Measurements from ENCODE around the gene CABCOCO1.

CABCOCO1 gene

DNA sequence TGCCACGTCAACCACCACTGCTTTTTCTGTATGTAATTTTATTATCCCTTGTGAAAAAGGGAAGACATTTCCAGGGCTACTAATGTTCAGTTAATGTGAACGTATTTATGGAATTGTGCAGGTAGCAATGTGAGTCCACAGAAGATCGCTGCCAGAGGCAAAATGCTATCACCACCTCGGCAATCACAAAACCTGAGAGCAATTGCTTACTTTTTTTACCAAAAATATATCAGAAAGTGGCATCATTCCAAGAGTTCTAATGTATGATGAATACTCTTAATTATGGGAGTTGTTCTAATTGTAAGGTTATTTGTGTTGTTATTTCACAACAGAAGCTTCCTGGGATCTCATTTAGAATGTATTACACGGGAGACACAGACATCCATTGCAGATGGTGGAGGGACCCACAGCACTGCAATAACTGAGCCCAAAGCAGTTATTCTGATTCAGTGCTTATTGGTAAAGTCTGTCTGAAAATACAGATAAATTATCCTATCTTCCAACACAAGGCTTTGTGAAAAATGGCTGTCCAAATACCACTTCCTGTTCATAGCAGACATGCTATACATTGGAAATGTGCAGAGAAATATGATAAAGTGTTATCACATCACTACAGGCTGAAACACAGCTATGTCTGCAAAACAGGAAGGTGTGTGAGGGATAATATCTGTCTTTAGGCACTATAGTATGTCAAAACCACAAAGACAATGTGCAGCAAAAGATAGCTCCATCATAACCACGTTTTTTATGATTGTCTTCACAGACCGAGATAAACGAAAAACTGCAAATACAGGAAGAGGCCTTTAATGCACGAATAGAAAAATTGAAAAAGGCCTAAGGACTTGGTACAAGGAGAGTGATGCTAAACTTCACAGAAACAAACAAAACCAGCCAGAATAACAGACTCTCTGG is 102.7 kb downstream of the CABCOCO1 start:
- TF ChIP-seq, protein P1, sequence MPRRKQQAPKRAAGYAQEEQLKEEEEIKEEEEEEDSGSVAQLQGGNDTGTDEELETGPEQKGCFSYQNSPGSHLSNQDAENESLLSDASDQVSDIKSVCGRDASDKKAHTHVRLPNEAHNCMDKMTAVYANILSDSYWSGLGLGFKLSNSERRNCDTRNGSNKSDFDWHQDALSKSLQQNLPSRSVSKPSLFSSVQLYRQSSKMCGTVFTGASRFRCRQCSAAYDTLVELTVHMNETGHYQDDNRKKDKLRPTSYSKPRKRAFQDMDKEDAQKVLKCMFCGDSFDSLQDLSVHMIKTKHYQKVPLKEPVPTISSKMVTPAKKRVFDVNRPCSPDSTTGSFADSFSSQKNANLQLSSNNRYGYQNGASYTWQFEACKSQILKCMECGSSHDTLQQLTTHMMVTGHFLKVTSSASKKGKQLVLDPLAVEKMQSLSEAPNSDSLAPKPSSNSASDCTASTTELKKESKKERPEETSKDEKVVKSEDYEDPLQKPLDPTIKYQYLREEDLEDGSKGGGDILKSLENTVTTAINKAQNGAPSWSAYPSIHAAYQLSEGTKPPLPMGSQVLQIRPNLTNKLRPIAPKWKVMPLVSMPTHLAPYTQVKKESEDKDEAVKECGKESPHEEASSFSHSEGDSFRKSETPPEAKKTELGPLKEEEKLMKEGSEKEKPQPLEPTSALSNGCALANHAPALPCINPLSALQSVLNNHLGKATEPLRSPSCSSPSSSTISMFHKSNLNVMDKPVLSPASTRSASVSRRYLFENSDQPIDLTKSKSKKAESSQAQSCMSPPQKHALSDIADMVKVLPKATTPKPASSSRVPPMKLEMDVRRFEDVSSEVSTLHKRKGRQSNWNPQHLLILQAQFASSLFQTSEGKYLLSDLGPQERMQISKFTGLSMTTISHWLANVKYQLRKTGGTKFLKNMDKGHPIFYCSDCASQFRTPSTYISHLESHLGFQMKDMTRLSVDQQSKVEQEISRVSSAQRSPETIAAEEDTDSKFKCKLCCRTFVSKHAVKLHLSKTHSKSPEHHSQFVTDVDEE (CRISPR knock-in tag; IDR thresholded peaks at IDR 0.05): peak; percentile 86
- TF ChIP-seq, protein P2, sequence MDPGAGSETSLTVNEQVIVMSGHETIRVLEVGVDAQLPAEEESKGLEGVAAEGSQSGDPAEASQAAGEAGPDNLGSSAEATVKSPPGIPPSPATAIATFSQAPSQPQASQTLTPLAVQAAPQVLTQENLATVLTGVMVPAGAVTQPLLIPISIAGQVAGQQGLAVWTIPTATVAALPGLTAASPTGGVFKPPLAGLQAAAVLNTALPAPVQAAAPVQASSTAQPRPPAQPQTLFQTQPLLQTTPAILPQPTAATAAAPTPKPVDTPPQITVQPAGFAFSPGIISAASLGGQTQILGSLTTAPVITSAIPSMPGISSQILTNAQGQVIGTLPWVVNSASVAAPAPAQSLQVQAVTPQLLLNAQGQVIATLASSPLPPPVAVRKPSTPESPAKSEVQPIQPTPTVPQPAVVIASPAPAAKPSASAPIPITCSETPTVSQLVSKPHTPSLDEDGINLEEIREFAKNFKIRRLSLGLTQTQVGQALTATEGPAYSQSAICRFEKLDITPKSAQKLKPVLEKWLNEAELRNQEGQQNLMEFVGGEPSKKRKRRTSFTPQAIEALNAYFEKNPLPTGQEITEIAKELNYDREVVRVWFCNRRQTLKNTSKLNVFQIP (CRISPR knock-in tag; IDR thresholded peaks at IDR 0.05; ENCODE audit: borderline replicate concordance, low read depth): no peak
- no peak for TF ChIP-seq ZNF70 (CRISPR knock-in tag; IDR thresholded peaks at IDR 0.05)
- TF ChIP-seq TCF4 (CRISPR knock-in tag; IDR thresholded peaks at IDR 0.05; ENCODE audit: borderline replicate concordance): peak; percentile 43; the same call in 1 of the 2 replicates
- TF ChIP-seq, protein P3, sequence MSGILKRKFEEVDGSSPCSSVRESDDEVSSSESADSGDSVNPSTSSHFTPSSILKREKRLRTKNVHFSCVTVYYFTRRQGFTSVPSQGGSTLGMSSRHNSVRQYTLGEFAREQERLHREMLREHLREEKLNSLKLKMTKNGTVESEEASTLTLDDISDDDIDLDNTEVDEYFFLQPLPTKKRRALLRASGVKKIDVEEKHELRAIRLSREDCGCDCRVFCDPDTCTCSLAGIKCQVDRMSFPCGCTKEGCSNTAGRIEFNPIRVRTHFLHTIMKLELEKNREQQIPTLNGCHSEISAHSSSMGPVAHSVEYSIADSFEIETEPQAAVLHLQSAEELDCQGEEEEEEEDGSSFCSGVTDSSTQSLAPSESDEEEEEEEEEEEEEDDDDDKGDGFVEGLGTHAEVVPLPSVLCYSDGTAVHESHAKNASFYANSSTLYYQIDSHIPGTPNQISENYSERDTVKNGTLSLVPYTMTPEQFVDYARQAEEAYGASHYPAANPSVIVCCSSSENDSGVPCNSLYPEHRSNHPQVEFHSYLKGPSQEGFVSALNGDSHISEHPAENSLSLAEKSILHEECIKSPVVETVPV (CRISPR knock-in tag; IDR thresholded peaks at IDR 0.05): no peak
- no peak for TF ChIP-seq ZFP3 (CRISPR knock-in tag; IDR thresholded peaks at IDR 0.05)
- ATAC-seq: no peak; the same call in 2 of the 3 replicates

DNA sequence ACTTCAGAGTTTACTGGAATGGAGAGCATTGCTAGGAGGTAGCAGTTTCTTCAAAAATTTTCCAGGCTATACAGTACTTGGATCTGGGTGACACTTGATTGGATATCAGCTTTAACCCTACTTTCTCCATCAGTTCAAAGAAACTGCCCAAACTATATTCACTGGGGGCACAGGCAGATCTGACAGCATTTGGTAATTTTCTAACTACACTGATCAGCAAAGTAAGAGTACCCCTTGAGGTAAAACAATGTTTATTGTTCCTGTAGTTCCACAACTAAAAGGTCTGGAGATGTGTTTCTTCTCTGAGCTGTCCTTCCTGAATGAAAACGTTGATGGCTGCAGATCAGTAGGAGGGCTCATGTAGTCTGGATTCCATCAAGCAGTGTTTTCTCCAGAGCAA is 104.2 kb downstream of the CABCOCO1 start:
- ATAC-seq: no peak
- TF ChIP-seq GLIS3 (CRISPR knock-in tag; IDR thresholded peaks at IDR 0.05): no peak
- TF ChIP-seq, protein P2 (CRISPR knock-in tag; IDR thresholded peaks at IDR 0.05; ENCODE audit: borderline replicate concordance, low read depth): no peak
- no peak for TF ChIP-seq SNAI2 (CRISPR knock-in tag; IDR thresholded peaks at IDR 0.05)
- no peak for TF ChIP-seq CSDC2 (CRISPR knock-in tag; IDR thresholded peaks at IDR 0.05)
- no peak for TF ChIP-seq ZNF8 (CRISPR knock-in tag; IDR thresholded peaks at IDR 0.05)
- no peak for TF ChIP-seq ISL1 (CRISPR knock-in tag; IDR thresholded peaks at IDR 0.05)
- TF ChIP-seq ZFP3 (CRISPR knock-in tag; IDR thresholded peaks at IDR 0.05): no peak
- no peak for TF ChIP-seq TOX (CRISPR knock-in tag; IDR thresholded peaks at IDR 0.05; ENCODE audit: borderline replicate concordance)
- TF ChIP-seq, protein P1 (CRISPR knock-in tag; IDR thresholded peaks at IDR 0.05): no peak
- no peak for TF ChIP-seq ESRRG (CRISPR knock-in tag; IDR thresholded peaks at IDR 0.05)
- TF ChIP-seq ZNF70 (CRISPR knock-in tag; IDR thresholded peaks at IDR 0.05): no peak
- TF ChIP-seq, protein P3 (CRISPR knock-in tag; IDR thresholded peaks at IDR 0.05): no peak
- no peak for TF ChIP-seq ZNF565 (CRISPR knock-in tag; conservative IDR thresholded peaks at IDR 0.05; ENCODE audit: low read depth)

DNA sequence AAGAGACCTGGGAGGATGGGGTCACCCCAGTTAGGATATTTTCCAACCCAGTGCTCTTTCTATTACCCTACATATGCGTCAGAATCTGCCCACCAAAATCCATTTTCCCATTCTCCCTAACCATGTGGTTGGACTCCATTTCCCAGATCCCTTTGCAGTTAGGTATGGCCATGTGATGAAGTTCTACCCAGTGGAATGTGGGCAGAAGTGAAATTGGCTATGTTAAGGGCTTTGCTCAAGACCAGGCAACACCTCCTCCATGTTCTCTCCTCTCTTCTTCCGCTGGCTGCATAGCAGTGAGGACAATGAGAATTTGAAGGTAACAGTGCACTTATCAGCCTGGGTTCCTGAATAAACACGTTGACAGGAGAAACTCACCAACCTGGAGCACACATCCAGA is 111.3 kb downstream of the CABCOCO1 start:
- ATAC-seq: no peak

More for the DNA sequence above, 111.3 kb downstream of the CABCOCO1 start:
- TF ChIP-seq RARB (CRISPR knock-in tag; IDR thresholded peaks at IDR 0.05) (no peak), OSR1 (CRISPR knock-in tag; IDR thresholded peaks at IDR 0.05) (no peak), CREB5 (CRISPR knock-in tag; IDR thresholded peaks at IDR 0.05; ENCODE audit: low read depth) (no peak), ZNF70 (CRISPR knock-in tag; IDR thresholded peaks at IDR 0.05) (no peak), BACH2 (CRISPR knock-in tag; IDR thresholded peaks at IDR 0.05; ENCODE audit: borderline replicate concordance) (no peak), ZFP3 (CRISPR knock-in tag; IDR thresholded peaks at IDR 0.05) (no peak), SNAI2 (CRISPR knock-in tag; IDR thresholded peaks at IDR 0.05) (no peak), ARNTL (CRISPR knock-in tag; IDR thresholded peaks at IDR 0.05; ENCODE audit: borderline replicate concordance, low read depth) (no peak), ESRRG (CRISPR knock-in tag; IDR thresholded peaks at IDR 0.05) (no peak), TCF4 (CRISPR knock-in tag; IDR thresholded peaks at IDR 0.05; ENCODE audit: borderline replicate concordance) (no peak), PPARA (CRISPR knock-in tag; IDR thresholded peaks at IDR 0.05; ENCODE audit: borderline replicate concordance) (no peak), CSDC2 (CRISPR knock-in tag; IDR thresholded peaks at IDR 0.05) (no peak), ZC3H10 (CRISPR knock-in tag; IDR thresholded peaks at IDR 0.05) (no peak), ISL1 (CRISPR knock-in tag; IDR thresholded peaks at IDR 0.05) (no peak)

Measured in SK-N-SH treated with all-trans-retinoic acid at 6 μM for 48 hours (cell line).